OCI-LY3 (cell line): ENCODE measurements around the gene TCTN2.

Experiments
- H2AFZ ChIP-seq: fragments of 200-600, 300-600 bp; shearing (Covaris generic); 2 replicates; pipeline ENCODE4 v1.6.0; 2014; ENCODE audit warnings: antibody characterized with exemption, low read depth, low read length
- H3K27ac ChIP-seq: fragments of 200-600, 300-600 bp; sonication (generic); 2 replicates; pipeline ENCODE4 v1.5.1; 2014; ENCODE audit warnings: mild to moderate bottlenecking, low read length, moderate library complexity, mixed read lengths
- H3K27me3 ChIP-seq: fragments of 200-600, 300-600 bp; sonication (generic); 2 replicates; pipeline ENCODE4 v1.6.1; 2014; ENCODE audit warnings: low read depth, low read length, mixed read lengths
- H3K36me3 ChIP-seq: fragments of 200-600, 300-600 bp; sonication (generic); replicated peaks from 2 replicates; pipeline ENCODE3; 2014; ENCODE audit warnings: low read depth, low read length, mixed read lengths
- H3K4me1 ChIP-seq: fragments of 300-600, 200-600 bp; sonication (generic); 2 replicates; pipeline ENCODE4 v1.6.1; 2014; ENCODE audit warnings: low read length, mixed read lengths
- H3K4me2 ChIP-seq: fragments of 200-600, 300-600 bp; sonication (generic); 2 replicates; pipeline ENCODE4 v1.6.1; 2014; ENCODE audit warnings: low read length, mixed read lengths
- H3K4me3 ChIP-seq: fragments of 300-600, 200-600 bp; sonication (generic); 2 replicates; pipeline ENCODE4 v1.5.1; 2014; ENCODE audit warnings: antibody characterized with exemption, mild to moderate bottlenecking, low read length, moderate library complexity
- H3K79me2 ChIP-seq: fragments of 300-600, 200-600 bp; shearing (Covaris generic); 2 replicates; pipeline ENCODE4 v1.6.1; 2014; ENCODE audit warnings: mild to moderate bottlenecking, low read length, mixed read lengths
- H3K9ac ChIP-seq: fragments of 300-600, 200-600 bp; shearing (Covaris generic); 2 replicates; pipeline ENCODE4 v1.6.0; 2014; ENCODE audit warnings: mild to moderate bottlenecking, low read length, moderate library complexity
- H3K9me3 ChIP-seq: fragments of 200-600, 300-600 bp; shearing (Covaris generic); 2 replicates; pipeline ENCODE4 v1.6.1; 2014; ENCODE audit warnings: low read length, mixed read lengths; ENCODE audit not compliant: insufficient read depth
- H4K20me1 ChIP-seq: fragments of 200-600, 300-600 bp; sonication (generic); 2 replicates; pipeline ENCODE4 v1.6.1; 2016; ENCODE audit warnings: low read length, mixed read lengths; ENCODE audit not compliant: insufficient read depth
- CTCF ChIP-seq: fragments of 200-600, 300-600 bp; sonication (generic); IDR thresholded peaks from 2 replicates; pipeline ENCODE4 v1.5.1; 2014; ENCODE audit warnings: antibody characterized with exemption, low read length, low read depth
- EZH2phosphoT487 ChIP-seq: fragments of 200-600 bp; shearing (Covaris generic); IDR thresholded peaks from 2 replicates; pipeline ENCODE4 v1.6.1; 2018; ENCODE audit warnings: antibody characterized with exemption, mixed run types, low read depth

TCTN2 gene

GRCh38 chr12:123748661-123749060 is 77.7 kb downstream of the TCTN2 start:
- Histone ChIP-seq H3K27ac (no peak overlapping the region), H3K79me2 (no peaks in the 10 kb centered on the region), H3K27me3 (no peaks in the 10 kb centered on the region), H3K4me1 (no peaks in the 10 kb centered on the region), H2AFZ (no peak overlapping the region), H3K4me3 (no peak overlapping the region), H3K9me3 (no peaks in the 10 kb centered on the region), H3K36me3 (peaks cover 32% of the 10 kb centered on the region), H3K9ac (no peak overlapping the region), H3K4me2 (no peak overlapping the region), H4K20me1 (no peaks in the 10 kb centered on the region)
- TF ChIP-seq EZH2phosphoT487 = no peak

- H3K9me3 ChIP-seq = no peaks in the 10 kb centered on the region
- no peak overlapping the region for H3K4me3 ChIP-seq
- no peaks in the 10 kb centered on the region for H4K20me1 ChIP-seq
- H3K4me2 ChIP-seq = no peak overlapping the region
- H3K27me3 ChIP-seq = no peaks in the 10 kb centered on the region
- no peaks in the 10 kb centered on the region for H3K79me2 ChIP-seq
- H3K36me3 ChIP-seq = peaks cover 30% of the 10 kb centered on the region
- no peaks in the 10 kb centered on the region for H3K4me1 ChIP-seq
- no peak overlapping the region for H3K9ac ChIP-seq
- no peak for TF ChIP-seq CTCF
- no peak for TF ChIP-seq EZH2phosphoT487
- H2AFZ ChIP-seq = no peak overlapping the region
- no peak overlapping the region for H3K27ac ChIP-seq
These were observed 78.4 kb downstream of the TCTN2 start for GRCh38 chr12:123749355-123749754.

DNA sequence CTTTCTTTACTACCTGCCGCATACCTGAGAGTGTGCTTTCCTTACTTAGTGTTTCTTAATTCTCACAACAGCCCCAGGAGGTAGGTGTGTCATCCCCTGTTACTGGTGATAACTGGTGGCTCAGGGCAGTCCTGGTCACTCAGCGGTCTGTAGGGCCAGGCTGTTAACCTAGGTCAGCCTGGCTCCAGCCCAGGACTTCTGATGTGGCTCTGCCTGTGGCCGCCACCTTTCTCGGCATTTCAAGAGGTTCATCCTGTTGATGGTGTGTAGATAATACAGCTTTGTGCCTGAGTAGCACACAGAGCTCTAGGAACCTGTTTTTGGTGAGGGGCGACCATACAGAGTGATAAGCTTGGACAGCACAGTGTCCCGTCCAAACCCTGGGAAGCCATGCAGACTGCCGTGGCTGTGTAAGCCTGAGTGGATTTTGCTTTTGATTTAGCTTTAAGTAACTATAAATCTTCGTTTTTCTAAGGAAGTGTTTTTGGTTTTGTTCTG is 79.3 kb downstream of the TCTN2 start:
- H3K4me3 ChIP-seq = no peak overlapping the region
- H3K79me2 ChIP-seq = no peaks in the 10 kb centered on the region
- H3K36me3 ChIP-seq = peaks cover 33% of the 10 kb centered on the region
- H3K27me3 ChIP-seq = no peaks in the 10 kb centered on the region
- H4K20me1 ChIP-seq = no peaks in the 10 kb centered on the region
- no peak overlapping the region for H3K27ac ChIP-seq
- H2AFZ ChIP-seq = no peak overlapping the region
- H3K9me3 ChIP-seq = no peaks in the 10 kb centered on the region
- H3K4me2 ChIP-seq = no peak overlapping the region
- TF ChIP-seq EZH2phosphoT487 (no peak), CTCF (no peak)
- no peak overlapping the region for H3K9ac ChIP-seq
- no peaks in the 10 kb centered on the region for H3K4me1 ChIP-seq

DNA sequence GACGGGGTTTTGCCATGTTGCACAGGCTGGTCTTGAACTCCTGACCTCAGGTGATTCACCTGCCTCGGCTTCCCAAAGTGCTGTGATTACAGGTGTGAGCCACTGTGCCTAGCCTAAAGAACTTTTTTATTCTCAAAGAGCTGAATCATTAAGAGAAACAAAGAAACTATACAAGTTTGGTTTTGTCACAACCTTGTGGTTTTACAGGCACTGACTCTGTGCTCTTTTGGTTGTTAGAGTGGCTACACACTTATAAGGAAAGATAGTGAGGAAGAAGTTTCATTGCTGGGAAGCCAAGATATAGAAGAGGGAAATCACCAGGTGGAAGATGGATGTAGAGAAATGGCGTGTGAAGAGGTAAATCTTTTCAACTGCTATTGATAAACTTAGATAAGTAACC is 81.1 kb downstream of the TCTN2 start:
- no peak for TF ChIP-seq CTCF
- no peak for TF ChIP-seq EZH2phosphoT487
- H3K9ac ChIP-seq = no peak overlapping the region
- no peak overlapping the region for H2AFZ ChIP-seq
- peaks cover 31% of the 10 kb centered on the region for H3K36me3 ChIP-seq
- no peaks in the 10 kb centered on the region for H3K79me2 ChIP-seq
- H3K27me3 ChIP-seq = no peaks in the 10 kb centered on the region
- no peak overlapping the region for H3K4me2 ChIP-seq
- no peaks in the 10 kb centered on the region for H3K4me1 ChIP-seq
- no peak overlapping the region for H3K4me3 ChIP-seq
- no peaks in the 10 kb centered on the region for H3K9me3 ChIP-seq
- H4K20me1 ChIP-seq = no peaks in the 10 kb centered on the region
- no peak overlapping the region for H3K27ac ChIP-seq
